ENCODE results near the gene PCNT.

Gene PCNT

DNA sequence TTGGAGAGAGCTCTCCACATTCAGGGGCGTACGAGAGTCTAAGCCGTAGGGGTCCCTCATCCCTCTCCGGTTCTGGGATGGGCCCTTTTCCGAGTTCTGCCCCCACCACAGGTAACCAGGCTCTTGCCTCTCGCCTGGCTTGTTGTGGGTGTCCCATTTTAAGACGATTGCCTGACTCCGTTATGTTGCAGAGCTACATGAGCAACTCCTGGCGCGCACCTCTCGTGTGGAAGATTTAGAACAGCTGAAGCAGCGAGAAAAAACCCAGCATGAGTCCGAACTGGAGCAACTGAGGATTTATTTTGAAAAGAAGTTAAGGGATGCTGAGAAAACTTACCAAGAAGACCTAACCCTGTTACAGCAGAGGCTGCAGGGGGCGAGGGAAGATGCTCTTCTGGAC lies 29.0 kb downstream of the PCNT start:
- H3K4me3 ChIP-seq (ENCODE audit: low read depth, low read length) = no peak overlapping the region
- TF ChIP-seq, protein P1, sequence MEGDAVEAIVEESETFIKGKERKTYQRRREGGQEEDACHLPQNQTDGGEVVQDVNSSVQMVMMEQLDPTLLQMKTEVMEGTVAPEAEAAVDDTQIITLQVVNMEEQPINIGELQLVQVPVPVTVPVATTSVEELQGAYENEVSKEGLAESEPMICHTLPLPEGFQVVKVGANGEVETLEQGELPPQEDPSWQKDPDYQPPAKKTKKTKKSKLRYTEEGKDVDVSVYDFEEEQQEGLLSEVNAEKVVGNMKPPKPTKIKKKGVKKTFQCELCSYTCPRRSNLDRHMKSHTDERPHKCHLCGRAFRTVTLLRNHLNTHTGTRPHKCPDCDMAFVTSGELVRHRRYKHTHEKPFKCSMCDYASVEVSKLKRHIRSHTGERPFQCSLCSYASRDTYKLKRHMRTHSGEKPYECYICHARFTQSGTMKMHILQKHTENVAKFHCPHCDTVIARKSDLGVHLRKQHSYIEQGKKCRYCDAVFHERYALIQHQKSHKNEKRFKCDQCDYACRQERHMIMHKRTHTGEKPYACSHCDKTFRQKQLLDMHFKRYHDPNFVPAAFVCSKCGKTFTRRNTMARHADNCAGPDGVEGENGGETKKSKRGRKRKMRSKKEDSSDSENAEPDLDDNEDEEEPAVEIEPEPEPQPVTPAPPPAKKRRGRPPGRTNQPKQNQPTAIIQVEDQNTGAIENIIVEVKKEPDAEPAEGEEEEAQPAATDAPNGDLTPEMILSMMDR (IDR thresholded peaks at IDR 0.05; ENCODE audit: borderline replicate concordance, insufficient read depth, low read depth, low read length) = no peak

DNA sequence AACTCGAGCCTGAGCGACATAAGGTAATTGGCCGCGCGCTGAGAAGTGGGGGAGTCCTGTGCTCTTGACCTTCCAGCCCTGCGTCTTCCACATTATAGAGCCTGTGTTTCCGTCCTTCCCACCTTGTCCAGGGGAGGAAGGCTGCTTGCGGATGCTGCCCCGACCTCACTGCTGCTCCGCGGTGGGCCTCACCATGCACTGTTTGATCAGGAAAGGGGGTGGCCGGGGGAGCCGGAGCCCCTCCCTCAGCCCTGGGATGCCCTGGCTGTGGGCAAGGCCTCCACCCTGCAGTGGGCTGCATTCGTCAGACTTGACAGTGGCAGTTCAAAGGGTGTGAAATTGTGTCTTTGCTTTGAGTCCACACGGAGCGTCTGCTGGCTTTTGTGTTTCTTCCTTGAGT lies 30.1 kb downstream of the PCNT start:
- TF ChIP-seq, protein P1 (IDR thresholded peaks at IDR 0.05; ENCODE audit: borderline replicate concordance, insufficient read depth, low read depth, low read length) = no peak
- no peak overlapping the region for H3K4me3 ChIP-seq (ENCODE audit: low read depth, low read length)

DNA sequence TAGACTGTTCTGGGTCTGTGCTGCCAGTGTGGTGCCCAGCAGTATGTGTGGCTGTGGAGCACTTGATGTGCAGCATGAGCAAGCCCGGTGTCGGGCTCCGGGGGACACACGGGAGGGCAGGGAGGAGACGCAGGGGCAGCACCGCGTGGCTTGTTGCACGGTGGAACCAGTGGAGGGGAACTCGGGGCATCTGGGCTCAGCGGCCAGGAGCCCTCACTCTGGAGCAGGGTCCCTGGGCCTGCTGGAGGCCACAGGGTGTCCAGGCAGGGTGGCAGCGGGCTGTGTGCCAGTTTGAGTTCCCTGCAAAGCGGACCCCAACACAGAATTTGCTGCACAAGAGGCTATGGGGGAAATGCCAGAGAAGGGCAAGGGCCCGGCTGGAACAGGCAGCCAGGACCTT lies 30.6 kb downstream of the PCNT start:
- TF ChIP-seq, protein P1 (IDR thresholded peaks at IDR 0.05; ENCODE audit: borderline replicate concordance, insufficient read depth, low read depth, low read length) = no peak
- no peak overlapping the region for H3K4me3 ChIP-seq (ENCODE audit: low read depth, low read length)

DNA sequence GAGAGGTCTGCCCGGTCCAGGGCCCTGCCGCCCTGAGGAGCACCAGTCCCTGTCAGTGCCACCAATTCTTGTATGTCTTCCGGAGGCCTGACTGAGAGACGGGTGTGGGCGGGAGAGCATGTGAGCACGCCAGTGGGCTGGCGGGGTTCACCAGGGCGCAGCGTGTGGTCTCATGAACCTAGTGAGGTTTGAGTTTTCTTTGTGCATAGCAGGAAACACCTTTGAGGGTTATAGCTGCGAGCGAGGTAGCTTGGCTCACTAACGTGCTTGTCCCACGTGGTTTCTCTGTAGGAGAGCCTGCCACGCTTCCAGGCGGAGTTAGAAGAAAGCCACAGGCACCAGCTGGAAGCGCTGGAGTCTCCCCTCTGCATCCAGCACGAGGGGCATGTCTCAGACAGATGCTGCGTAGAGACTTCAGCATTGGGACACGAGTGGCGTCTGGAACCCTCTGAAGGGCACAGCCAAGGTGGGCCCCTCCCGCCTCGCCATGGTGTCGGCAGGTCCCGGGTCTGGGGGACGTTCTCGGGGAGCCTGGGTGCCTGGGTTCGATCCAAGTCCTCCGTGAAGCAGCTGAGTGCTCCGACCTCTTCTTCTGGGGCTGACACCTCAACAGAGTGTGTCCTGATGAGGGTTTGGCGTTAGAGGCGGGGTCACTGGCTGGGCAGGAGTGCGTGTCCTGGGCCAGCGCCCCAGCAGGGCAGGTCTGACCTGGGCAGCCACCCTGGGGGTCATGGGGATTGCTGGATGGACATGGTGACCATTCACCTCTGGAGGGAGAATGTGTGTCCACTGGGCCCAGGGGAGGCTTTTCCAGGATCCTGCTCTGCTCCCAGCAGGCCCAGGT lies 31.4 kb downstream of the PCNT start:
- TF ChIP-seq, protein P1 (IDR thresholded peaks at IDR 0.05; ENCODE audit: borderline replicate concordance, insufficient read depth, low read depth, low read length) = no peak
- no peak overlapping the region for H3K4me3 ChIP-seq (ENCODE audit: low read depth, low read length)

DNA sequence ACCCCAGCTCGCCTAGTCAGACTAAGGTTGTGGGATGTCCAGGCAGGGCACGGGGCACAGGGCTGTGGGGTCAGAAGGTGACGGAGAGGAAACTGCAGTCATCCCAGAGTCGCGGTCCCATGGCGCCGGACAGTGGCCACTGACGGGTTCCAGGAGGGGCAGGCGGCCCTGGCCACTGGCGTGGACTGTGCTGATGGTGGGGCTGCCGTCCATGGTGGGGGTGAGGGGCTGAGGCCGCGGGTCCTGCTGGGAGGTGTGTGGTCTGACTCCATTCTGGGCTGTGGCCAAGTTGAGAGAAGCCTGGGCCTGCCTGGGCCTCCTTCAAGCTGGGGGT lies 32.0 kb downstream of the PCNT start:
- TF ChIP-seq, protein P1 (IDR thresholded peaks at IDR 0.05; ENCODE audit: borderline replicate concordance, insufficient read depth, low read depth, low read length) = no peak
- H3K4me3 ChIP-seq (ENCODE audit: low read depth, low read length) = no peak overlapping the region

DNA sequence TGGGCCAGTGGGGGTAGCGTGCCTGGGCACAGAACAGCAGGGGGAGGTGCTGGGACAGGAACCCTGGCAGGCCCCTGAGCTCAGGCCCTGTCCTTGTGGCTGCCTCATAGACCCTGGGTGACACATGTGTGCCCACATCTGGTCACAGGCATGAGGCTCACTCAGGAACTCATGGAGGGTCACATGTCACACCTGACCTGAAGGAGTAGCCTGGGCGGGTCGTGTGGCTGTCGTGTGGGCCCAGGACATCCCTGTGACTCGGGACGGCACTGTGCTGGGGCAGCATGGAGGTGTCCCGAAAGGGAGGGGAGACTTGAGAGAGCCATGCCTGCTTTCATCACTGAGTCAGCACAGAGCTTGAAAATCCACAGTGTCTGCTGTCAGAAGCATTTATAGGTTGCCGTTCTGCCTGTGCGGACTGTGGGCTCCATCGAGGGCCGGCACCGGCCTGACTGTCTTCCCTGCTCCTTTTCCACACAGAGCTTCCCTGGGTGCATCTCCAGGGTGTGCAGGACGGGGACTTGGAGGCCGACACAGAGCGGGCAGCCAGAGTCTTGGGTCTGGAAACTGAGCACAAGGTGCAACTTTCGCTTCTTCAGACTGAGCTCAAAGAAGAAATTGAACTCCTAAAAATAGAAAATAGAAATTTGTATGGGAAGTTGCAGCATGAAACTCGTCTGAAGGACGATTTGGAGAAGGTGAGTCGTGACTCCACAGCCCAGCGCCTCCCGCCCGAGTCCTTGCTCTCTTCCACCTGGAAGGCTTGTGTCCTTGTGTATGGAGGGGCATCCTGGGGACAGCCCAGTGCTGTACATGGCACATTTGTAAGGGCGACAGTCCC lies 32.8 kb downstream of the PCNT start:
- TF ChIP-seq, protein P1 (IDR thresholded peaks at IDR 0.05; ENCODE audit: borderline replicate concordance, insufficient read depth, low read depth, low read length) = no peak
- no peak overlapping the region for H3K4me3 ChIP-seq (ENCODE audit: low read depth, low read length)

DNA sequence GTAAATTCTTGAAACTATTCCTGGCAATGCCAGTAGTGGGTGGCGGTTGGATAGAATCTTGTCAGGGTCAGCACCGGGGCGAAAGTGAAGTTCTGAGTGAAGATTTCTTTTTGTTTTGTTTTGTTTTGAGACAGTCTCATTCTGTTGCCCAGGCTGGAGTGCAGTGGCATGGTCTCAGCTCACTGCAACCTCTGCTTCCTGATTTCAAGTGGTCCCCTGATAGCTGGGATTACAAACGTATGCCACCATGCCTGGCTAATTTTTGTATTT lies 33.3 kb downstream of the PCNT start:
- TF ChIP-seq, protein P1 (IDR thresholded peaks at IDR 0.05; ENCODE audit: borderline replicate concordance, insufficient read depth, low read depth, low read length) = no peak
- no peak overlapping the region for H3K4me3 ChIP-seq (ENCODE audit: low read depth, low read length)

Data from GM12875 (cell line).